Measurements from ENCODE around the gene SLC7A14.

Gene SLC7A14

DNA sequence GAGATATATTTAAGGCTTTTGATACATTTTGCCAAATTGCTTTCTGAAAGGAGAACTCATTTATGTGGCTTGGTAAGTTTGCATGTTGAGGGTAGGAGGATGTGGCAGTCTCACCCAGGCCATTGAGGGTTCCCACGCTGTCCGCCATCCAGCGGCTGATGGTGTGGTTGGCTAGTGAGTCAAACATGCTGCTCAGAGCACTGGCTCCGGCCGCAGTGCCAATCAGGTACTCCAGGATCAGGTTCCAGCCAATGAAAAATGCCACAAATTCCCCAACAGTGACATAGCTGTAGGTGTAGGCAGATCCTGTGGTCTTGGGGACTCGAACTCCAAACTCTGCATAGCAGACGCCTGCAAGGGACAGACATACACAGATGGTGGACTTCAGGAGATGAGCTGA is 84.9 kb downstream of the SLC7A14 start:
- Histone ChIP-seq H3K4me1 (ENCODE audit: control insufficient read depth, insufficient read depth, low read length) (no peaks in the 10 kb centered on the region), H3K36me3 (ENCODE audit: control insufficient read depth, insufficient read depth, low read length) (no peaks in the 10 kb centered on the region), H3K4me3 (ENCODE audit: insufficient read depth, low read depth, low read length) (no peak overlapping the region), H3K27ac (ENCODE audit: insufficient read depth, low read depth, low read length, poor library complexity, severe bottlenecking) (no peak overlapping the region), H3K9me3 (ENCODE audit: control insufficient read depth, low read length) (no peaks in the 10 kb centered on the region), H3K27me3 (ENCODE audit: control insufficient read depth, insufficient read depth, low read length, poor library complexity, severe bottlenecking) (no peaks in the 10 kb centered on the region)
- 93 to 95% methylated on average over 7 of the region's 7 CpGs for WGBS, 2 experiments

- H3K4me1 ChIP-seq (ENCODE audit: control insufficient read depth, insufficient read depth, low read length), result no peaks in the 10 kb centered on the region
- H3K9me3 ChIP-seq (ENCODE audit: control insufficient read depth, low read length), result no peaks in the 10 kb centered on the region
- H3K36me3 ChIP-seq (ENCODE audit: control insufficient read depth, insufficient read depth, low read length), result no peaks in the 10 kb centered on the region
- H3K27me3 ChIP-seq (ENCODE audit: control insufficient read depth, insufficient read depth, low read length, poor library complexity, severe bottlenecking), result no peaks in the 10 kb centered on the region
- 80 to 100% methylated on average over 1 to 2 of the region's 2 CpGs for WGBS, 2 experiments
- no peak overlapping the region for H3K27ac ChIP-seq (ENCODE audit: insufficient read depth, low read depth, low read length, poor library complexity, severe bottlenecking)
- H3K4me3 ChIP-seq (ENCODE audit: insufficient read depth, low read depth, low read length), result no peak overlapping the region
Observed at GRCh38 chr3:170500462-170500861, 85.4 kb downstream of the SLC7A14 start.

GRCh38 chr3:170499562-170500156 is 86.2 kb downstream of the SLC7A14 start:
- H3K4me3 ChIP-seq (ENCODE audit: insufficient read depth, low read depth, low read length), result no peak overlapping the region
- H3K4me1 ChIP-seq (ENCODE audit: control insufficient read depth, insufficient read depth, low read length), result no peaks in the 10 kb centered on the region
- H3K27me3 ChIP-seq (ENCODE audit: control insufficient read depth, insufficient read depth, low read length, poor library complexity, severe bottlenecking), result no peaks in the 10 kb centered on the region
- no peak overlapping the region for H3K27ac ChIP-seq (ENCODE audit: insufficient read depth, low read depth, low read length, poor library complexity, severe bottlenecking)
- 69 to 72% methylated on average over 3 of the region's 3 CpGs for WGBS, 2 experiments
- H3K36me3 ChIP-seq (ENCODE audit: control insufficient read depth, insufficient read depth, low read length), result no peaks in the 10 kb centered on the region
- H3K9me3 ChIP-seq (ENCODE audit: control insufficient read depth, low read length), result no peaks in the 10 kb centered on the region

DNA sequence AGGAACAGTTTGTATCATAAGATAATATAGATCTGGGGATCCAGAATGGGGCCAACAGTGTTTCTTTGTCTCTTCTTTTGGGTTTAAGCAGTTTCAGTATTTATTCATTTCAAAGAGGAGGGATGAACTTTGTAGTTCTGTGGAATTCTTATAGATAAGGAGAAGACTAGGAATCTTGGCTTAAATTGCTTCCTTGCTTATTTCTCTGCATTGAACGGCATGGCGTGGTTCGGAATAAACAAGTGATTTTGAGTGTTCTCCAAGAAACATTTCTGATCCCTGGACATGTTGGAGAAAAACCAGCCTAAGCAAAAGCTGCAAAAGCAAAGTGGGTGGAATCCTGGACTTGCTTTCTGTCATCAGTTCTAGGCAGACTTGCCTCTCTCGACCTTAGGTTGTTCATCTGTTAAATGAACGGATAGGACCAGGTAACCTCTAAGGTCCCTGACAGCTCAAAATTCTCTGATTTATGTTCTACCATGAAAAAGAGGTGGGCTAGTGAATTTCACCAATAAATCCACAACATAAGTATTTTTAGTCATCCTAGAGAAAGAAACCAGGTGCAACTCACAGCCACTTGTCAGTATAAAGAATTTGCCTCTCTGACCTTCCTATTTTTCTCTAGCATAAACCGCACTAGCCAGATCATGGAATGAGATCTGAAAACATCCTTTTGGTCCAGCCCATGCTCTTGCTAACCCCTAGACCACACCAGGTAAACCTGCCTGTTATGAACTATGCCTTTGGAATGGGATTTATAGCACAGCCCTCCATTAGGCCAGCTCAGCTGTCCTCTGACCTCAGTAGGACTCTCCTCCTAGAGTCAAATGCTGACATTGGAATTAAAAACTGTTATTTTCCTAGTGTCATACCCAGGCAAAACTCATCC is 88.4 kb downstream of the SLC7A14 start:
- Histone ChIP-seq H3K36me3 (ENCODE audit: control insufficient read depth, insufficient read depth, low read length) (no peaks in the 10 kb centered on the region), H3K4me3 (ENCODE audit: insufficient read depth, low read depth, low read length) (no peak overlapping the region), H3K27me3 (ENCODE audit: control insufficient read depth, insufficient read depth, low read length, poor library complexity, severe bottlenecking) (no peaks in the 10 kb centered on the region), H3K4me1 (ENCODE audit: control insufficient read depth, insufficient read depth, low read length) (no peaks in the 10 kb centered on the region), H3K9me3 (ENCODE audit: control insufficient read depth, low read length) (no peaks in the 10 kb centered on the region), H3K27ac (ENCODE audit: insufficient read depth, low read depth, low read length, poor library complexity, severe bottlenecking) (no peak overlapping the region)
- 95 to 97% methylated on average over 6 of the region's 6 CpGs for WGBS, 2 experiments

DNA sequence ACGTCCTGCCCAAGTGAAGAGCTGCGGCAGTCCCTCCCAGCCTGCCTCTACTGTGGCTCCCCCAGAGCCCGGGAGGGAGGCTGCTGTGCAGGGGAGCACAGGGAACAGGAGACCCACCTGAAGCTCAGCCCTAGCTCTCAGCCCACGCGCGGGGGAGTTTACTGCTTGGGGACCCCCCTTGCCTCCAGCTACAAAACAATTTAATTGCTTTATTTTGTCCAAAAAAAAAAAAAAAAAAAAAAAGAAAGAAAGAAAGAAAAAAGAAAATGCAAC is 89.1 kb downstream of the SLC7A14 start:
- 87 to 91% methylated on average over 6 of the region's 6 CpGs for WGBS, 2 experiments
- no peaks in the 10 kb centered on the region for H3K36me3 ChIP-seq (ENCODE audit: control insufficient read depth, insufficient read depth, low read length)
- H3K27ac ChIP-seq (ENCODE audit: insufficient read depth, low read depth, low read length, poor library complexity, severe bottlenecking), result no peak overlapping the region
- no peaks in the 10 kb centered on the region for H3K4me1 ChIP-seq (ENCODE audit: control insufficient read depth, insufficient read depth, low read length)
- H3K9me3 ChIP-seq (ENCODE audit: control insufficient read depth, low read length), result no peaks in the 10 kb centered on the region
- H3K4me3 ChIP-seq (ENCODE audit: insufficient read depth, low read depth, low read length), result no peak overlapping the region
- H3K27me3 ChIP-seq (ENCODE audit: control insufficient read depth, insufficient read depth, low read length, poor library complexity, severe bottlenecking), result no peaks in the 10 kb centered on the region

DNA sequence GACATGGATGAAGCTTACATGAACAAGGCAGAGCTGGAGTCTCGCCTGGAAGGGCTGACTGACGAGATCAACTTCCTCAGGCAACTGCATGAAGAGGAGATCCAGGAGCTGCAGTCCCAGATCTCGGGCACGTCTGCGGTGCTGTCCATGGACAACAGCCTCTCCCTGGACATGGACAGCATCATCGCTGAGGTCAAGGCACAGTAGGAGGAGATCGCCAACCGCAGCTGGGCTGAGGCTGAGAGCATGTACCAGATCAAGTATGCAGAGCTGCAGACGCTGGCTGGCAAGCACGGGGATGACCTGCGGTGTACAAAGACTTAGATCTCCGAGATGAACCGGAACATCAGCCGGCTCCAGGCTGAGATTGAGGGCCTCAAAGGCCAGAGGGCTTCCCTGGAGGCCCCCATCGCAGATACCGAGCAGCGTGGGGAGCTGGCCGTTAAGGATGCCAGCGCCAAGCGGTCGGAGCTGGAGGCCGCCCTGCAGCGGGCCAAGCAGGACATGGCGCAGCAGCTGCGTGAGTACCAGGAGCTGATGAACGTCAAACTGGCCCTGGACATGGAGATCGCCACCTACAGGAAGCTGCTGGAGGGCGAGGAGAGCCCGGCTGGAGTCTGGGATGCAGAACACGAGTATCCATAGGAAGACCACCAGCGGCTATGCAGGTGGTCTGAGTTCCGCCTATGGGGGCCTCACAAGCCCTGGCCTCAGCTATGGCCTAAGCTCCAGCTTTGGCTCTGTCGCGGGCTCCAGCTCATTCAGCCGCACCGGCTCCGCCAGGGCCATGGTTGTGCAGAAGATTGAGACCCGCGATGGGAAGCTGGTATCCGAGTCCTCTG is 89.6 kb downstream of the SLC7A14 start:
- Histone ChIP-seq H3K9me3 (ENCODE audit: control insufficient read depth, low read length) (no peaks in the 10 kb centered on the region), H3K27me3 (ENCODE audit: control insufficient read depth, insufficient read depth, low read length, poor library complexity, severe bottlenecking) (no peaks in the 10 kb centered on the region), H3K4me1 (ENCODE audit: control insufficient read depth, insufficient read depth, low read length) (no peaks in the 10 kb centered on the region), H3K4me3 (ENCODE audit: insufficient read depth, low read depth, low read length) (no peak overlapping the region), H3K36me3 (ENCODE audit: control insufficient read depth, insufficient read depth, low read length) (no peaks in the 10 kb centered on the region), H3K27ac (ENCODE audit: insufficient read depth, low read depth, low read length, poor library complexity, severe bottlenecking) (no peak overlapping the region)
- WGBS, 2 experiments, result 94% methylated on average over 40 of the region's 40 CpGs

DNA sequence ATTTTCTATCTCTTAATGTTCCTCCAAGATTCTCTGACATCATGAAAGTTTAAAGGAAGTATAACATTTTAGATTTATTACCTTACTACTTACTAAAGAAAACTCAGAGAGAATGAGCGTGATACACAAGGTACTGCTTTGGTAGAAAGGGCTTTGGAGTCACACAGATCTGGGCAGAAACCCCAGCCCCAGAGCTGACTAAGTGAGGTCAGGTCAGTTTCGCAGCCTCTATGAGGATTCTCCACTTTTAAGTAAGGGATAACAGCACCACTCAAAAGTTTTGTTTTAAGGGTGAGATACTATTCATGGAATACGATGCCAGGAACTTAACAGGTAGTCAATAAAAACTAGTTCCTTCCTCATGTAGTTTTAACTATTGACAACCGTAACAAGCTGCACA is 91.1 kb downstream of the SLC7A14 start:
- Histone ChIP-seq H3K4me1 (ENCODE audit: control insufficient read depth, insufficient read depth, low read length) (no peaks in the 10 kb centered on the region), H3K9me3 (ENCODE audit: control insufficient read depth, low read length) (no peaks in the 10 kb centered on the region), H3K27ac (ENCODE audit: insufficient read depth, low read depth, low read length, poor library complexity, severe bottlenecking) (no peak overlapping the region), H3K4me3 (ENCODE audit: insufficient read depth, low read depth, low read length) (no peak overlapping the region), H3K36me3 (ENCODE audit: control insufficient read depth, insufficient read depth, low read length) (no peaks in the 10 kb centered on the region), H3K27me3 (ENCODE audit: control insufficient read depth, insufficient read depth, low read length, poor library complexity, severe bottlenecking) (no peaks in the 10 kb centered on the region)
- 93 to 97% methylated on average over 4 of the region's 4 CpGs for WGBS, 2 experiments

DNA sequence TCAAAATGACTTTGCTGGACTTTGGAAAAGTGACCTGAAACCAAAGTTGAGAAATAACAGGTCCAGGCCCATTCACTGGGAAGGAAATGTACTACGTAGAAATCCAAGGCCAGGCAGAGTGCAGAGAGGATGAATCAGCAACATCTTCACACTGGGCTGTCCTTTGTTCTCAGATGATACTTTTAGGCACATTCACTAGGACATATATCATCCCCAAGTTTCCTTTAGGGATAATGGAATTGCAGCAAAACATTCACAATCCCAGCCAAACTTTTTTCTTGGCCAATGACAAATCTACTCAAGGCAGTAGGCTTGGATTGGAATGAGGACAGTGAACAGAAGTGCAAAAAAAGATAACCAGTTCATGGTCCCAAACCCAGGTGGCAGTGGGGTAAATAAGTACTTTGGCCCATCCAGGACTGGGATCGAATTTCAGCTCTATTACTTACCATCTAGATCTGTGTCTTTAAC is 92.1 kb downstream of the SLC7A14 start:
- no peak overlapping the region for H3K4me3 ChIP-seq (ENCODE audit: insufficient read depth, low read depth, low read length)
- no peaks in the 10 kb centered on the region for H3K9me3 ChIP-seq (ENCODE audit: control insufficient read depth, low read length)
- no peaks in the 10 kb centered on the region for H3K27me3 ChIP-seq (ENCODE audit: control insufficient read depth, insufficient read depth, low read length, poor library complexity, severe bottlenecking)
- no peaks in the 10 kb centered on the region for H3K4me1 ChIP-seq (ENCODE audit: control insufficient read depth, insufficient read depth, low read length)
- H3K27ac ChIP-seq (ENCODE audit: insufficient read depth, low read depth, low read length, poor library complexity, severe bottlenecking), result no peak overlapping the region
- WGBS, 2 experiments, result 89 to 96% methylated on average over 2 of the region's 2 CpGs
- H3K36me3 ChIP-seq (ENCODE audit: control insufficient read depth, insufficient read depth, low read length), result no peaks in the 10 kb centered on the region

GRCh38 chr3:170491901-170492300 is 94.0 kb downstream of the SLC7A14 start:
- H3K4me3 ChIP-seq (ENCODE audit: insufficient read depth, low read depth, low read length), result no peak overlapping the region
- 89 to 94% methylated on average over 3 of the region's 3 CpGs for WGBS, 2 experiments
- no peaks in the 10 kb centered on the region for H3K36me3 ChIP-seq (ENCODE audit: control insufficient read depth, insufficient read depth, low read length)
- no peaks in the 10 kb centered on the region for H3K9me3 ChIP-seq (ENCODE audit: control insufficient read depth, low read length)
- no peak overlapping the region for H3K27ac ChIP-seq (ENCODE audit: insufficient read depth, low read depth, low read length, poor library complexity, severe bottlenecking)
- no peaks in the 10 kb centered on the region for H3K4me1 ChIP-seq (ENCODE audit: control insufficient read depth, insufficient read depth, low read length)
- H3K27me3 ChIP-seq (ENCODE audit: control insufficient read depth, insufficient read depth, low read length, poor library complexity, severe bottlenecking), result no peaks in the 10 kb centered on the region
